ENCODE measurements around the gene STK17A.
"Not testable (repeated sequence)": the region's sequence is repeated elsewhere in the genome, so short reads cannot be mapped to it uniquely, and the experiment has no call there.

STK17A gene

GRCh38 chr7:43565786-43566185, 17.1 kb upstream of the STK17A start:
- Histone ChIP-seq H3K4me3 (no peak overlapping the region), H3K36me3 (no peaks in the 10 kb centered on the region), H3K27ac (no peak overlapping the region), H3K4me1 (no peaks in the 10 kb centered on the region), H3K4me2 (no peak overlapping the region), H3K9ac (no peak overlapping the region), H3K27me3 (no peaks in the 10 kb centered on the region), H3K9me3 (no peaks in the 10 kb centered on the region), H4K20me1 (no peaks in the 10 kb centered on the region)
- no peak for TF ChIP-seq Cebpa-rat (IDR thresholded peaks at IDR 0.05)

GRCh38 chr7:43568529-43568928, 14.4 kb upstream of the STK17A start:
- no peaks in the 10 kb centered on the region for H3K36me3 ChIP-seq

GRCh38 chr7:43569424-43569823, 13.5 kb upstream of the STK17A start:
- peaks cover 7% of the 10 kb centered on the region for H3K4me1 ChIP-seq
- no peaks in the 10 kb centered on the region for H3K36me3 ChIP-seq
- no peaks in the 10 kb centered on the region for H3K27me3 ChIP-seq
- no peak overlapping the region for H3K4me3 ChIP-seq
- H4K20me1 ChIP-seq: no peaks in the 10 kb centered on the region
- no peak overlapping the region for H3K27ac ChIP-seq
- no peak overlapping the region for H3K4me2 ChIP-seq
- no peak for TF ChIP-seq Cebpa-rat (IDR thresholded peaks at IDR 0.05)
- H3K9ac ChIP-seq: no peak overlapping the region
- H3K9me3 ChIP-seq: no peaks in the 10 kb centered on the region

More at GRCh38 chr7:43568529-43568928, 14.4 kb upstream of the STK17A start:
- peaks cover 7% of the 10 kb centered on the region for H3K4me1 ChIP-seq
- H3K9me3 ChIP-seq: no peaks in the 10 kb centered on the region
- H4K20me1 ChIP-seq: no peaks in the 10 kb centered on the region
- H3K4me3 ChIP-seq: no peak overlapping the region
- H3K27me3 ChIP-seq: no peaks in the 10 kb centered on the region
- H3K9ac ChIP-seq: no peak overlapping the region
- H3K4me2 ChIP-seq: no peak overlapping the region
- no peak overlapping the region for H3K27ac ChIP-seq
- no peak for TF ChIP-seq Cebpa-rat (IDR thresholded peaks at IDR 0.05)

GRCh38 chr7:43570688-43571365, 12.1 kb upstream of the STK17A start:
- Histone ChIP-seq H3K27me3 (no peaks in the 10 kb centered on the region), H3K27ac (no peak overlapping the region), H3K36me3 (no peaks in the 10 kb centered on the region), H3K4me3 (no peak overlapping the region), H3K4me2 (no peak overlapping the region), H3K9ac (no peak overlapping the region), H3K9me3 (no peaks in the 10 kb centered on the region), H4K20me1 (no peaks in the 10 kb centered on the region), H3K4me1 (peaks cover 7% of the 10 kb centered on the region)
- TF ChIP-seq Cebpa-rat (IDR thresholded peaks at IDR 0.05): no peak

- no peaks in the 10 kb centered on the region for H3K36me3 ChIP-seq
- H3K27ac ChIP-seq: no peak overlapping the region
- H3K4me1 ChIP-seq: peaks cover 16% of the 10 kb centered on the region
- H3K4me2 ChIP-seq: no peak overlapping the region
- H4K20me1 ChIP-seq: no peaks in the 10 kb centered on the region
- H3K27me3 ChIP-seq: no peaks in the 10 kb centered on the region
- H3K9ac ChIP-seq: no peak overlapping the region
- TF ChIP-seq Cebpa-rat (IDR thresholded peaks at IDR 0.05): no peak
- no peaks in the 10 kb centered on the region for H3K9me3 ChIP-seq
- H3K4me3 ChIP-seq: no peak overlapping the region
These were observed 10.3 kb upstream of the STK17A start for GRCh38 chr7:43572516-43573049.

- peaks cover 21% of the 10 kb centered on the region for H3K4me1 ChIP-seq
These were observed 9.1 kb upstream of the STK17A start for GRCh38 chr7:43573832-43574231.

GRCh38 chr7:43575506-43575905, 7.4 kb upstream of the STK17A start:
- H3K9me3 ChIP-seq: no peaks in the 10 kb centered on the region; the same call in 1 of the 2 replicates
- no peaks in the 10 kb centered on the region for H3K36me3 ChIP-seq
- no peak for TF ChIP-seq Cebpa-rat (IDR thresholded peaks at IDR 0.05)
- no peak overlapping the region for H3K4me3 ChIP-seq
- H3K27ac ChIP-seq: no peak overlapping the region
- no peaks in the 10 kb centered on the region for H3K27me3 ChIP-seq
- no peaks in the 10 kb centered on the region for H4K20me1 ChIP-seq
- H3K9ac ChIP-seq: no peak overlapping the region
- H3K4me2 ChIP-seq: no peak overlapping the region
- H3K4me1 ChIP-seq: peaks cover 21% of the 10 kb centered on the region

More at GRCh38 chr7:43573832-43574231, 9.1 kb upstream of the STK17A start:
- H3K4me3 ChIP-seq, H3K27ac ChIP-seq, H3K36me3 ChIP-seq, H3K27me3 ChIP-seq, H3K9ac ChIP-seq, H3K4me2 ChIP-seq, H4K20me1 ChIP-seq, H3K9me3 ChIP-seq: not testable (repeated sequence)

GRCh38 chr7:43576241-43576640, 6.7 kb upstream of the STK17A start:
- Histone ChIP-seq H4K20me1 (no peaks in the 10 kb centered on the region), H3K4me2 (no peak overlapping the region), H3K9ac (no peak overlapping the region), H3K36me3 (no peaks in the 10 kb centered on the region), H3K9me3 (no peaks in the 10 kb centered on the region; the same call in 1 of the 2 replicates), H3K4me3 (no peak overlapping the region), H3K4me1 (peaks cover 21% of the 10 kb centered on the region), H3K27me3 (no peaks in the 10 kb centered on the region), H3K27ac (no peak overlapping the region)
- TF ChIP-seq Cebpa-rat (IDR thresholded peaks at IDR 0.05): no peak

- Histone ChIP-seq H3K36me3 (no peaks in the 10 kb centered on the region), H3K27me3 (no peaks in the 10 kb centered on the region), H3K4me2 (peak overlapping the region; percentile 50), H3K27ac (0 out of 2 replicates have a peak overlapping the region, but pooled peaks have one; percentile 41), H4K20me1 (no peaks in the 10 kb centered on the region), H3K9ac (no peak overlapping the region), H3K4me3 (no peak overlapping the region), H3K9me3 (no peaks in the 10 kb centered on the region; the same call in 1 of the 2 replicates), H3K4me1 (peaks cover 16% of the 10 kb centered on the region)
- no peak for TF ChIP-seq Cebpa-rat (IDR thresholded peaks at IDR 0.05)
These were observed 5.4 kb upstream of the STK17A start for GRCh38 chr7:43577485-43577951.

- peaks cover 49% of the 10 kb centered on the region for H4K20me1 ChIP-seq
- H3K27ac ChIP-seq: peak overlapping the region; percentile 88
These were observed 701 bp downstream of the STK17A start for GRCh38 chr7:43583424-43584194.

More at GRCh38 chr7:43583424-43584194, 701 bp downstream of the STK17A start:
- no peaks in the 10 kb centered on the region; the same call in 1 of the 2 replicates for H3K9me3 ChIP-seq
- H3K36me3 ChIP-seq: no peaks in the 10 kb centered on the region
- H3K9ac ChIP-seq: peak overlapping the region; percentile 90
- TF ChIP-seq Cebpa-rat (IDR thresholded peaks at IDR 0.05): no peak
- H3K27me3 ChIP-seq: no peaks in the 10 kb centered on the region
- H3K4me1 ChIP-seq: peaks cover 14% of the 10 kb centered on the region
- H3K4me2 ChIP-seq: peak overlapping the region; percentile 96
- H3K4me3 ChIP-seq: peak overlapping the region; percentile 95
